OCI-LY1 (cell line): ENCODE data around the gene ACAP2.

Source experiments
- CTCF ChIP-seq: fragments of 200-600 bp; sonication (generic), shearing (Covaris generic); IDR thresholded peaks from 2 replicates; pipeline ENCODE4 v1.5.1; 2017; ENCODE audit warnings: mild to moderate bottlenecking, antibody characterized with exemption, low read length, moderate library complexity, mixed read lengths
- EZH2 ChIP-seq: fragments of 200-600 bp; sonication (generic), shearing (Covaris generic); IDR thresholded peaks from 2 replicates; pipeline ENCODE4 v1.8.0; 2017; ENCODE audit warnings: borderline replicate concordance, mixed run types, mild to moderate bottlenecking, antibody characterized with exemption, low read length, moderate library complexity, mixed read lengths

- TF ChIP-seq CTCF: no peak
- TF ChIP-seq EZH2: no peak
These were observed 173.3 kb downstream of the ACAP2 start for GRCh38 chr3:195269375-195270078.
